Effector memory CD4-positive, alpha-beta T cell (primary cell): ENCODE measurements around the gene IYD.
"Not testable (repeated sequence)": the region's sequence is repeated elsewhere in the genome, so short reads cannot be mapped to it uniquely, and the experiment has no call there.

Source experiments
- DNase-seq, 3 donors: peaks; one replicate each; pipeline ENCODE4 v3.0.0-alpha.2; 2020
- H3K27ac ChIP-seq: 2 replicates; pipeline ENCODE4 v1.7.0; 2013; ENCODE audit warnings: mild to moderate bottlenecking, low read length, moderate library complexity; ENCODE audit not compliant: insufficient read depth, poor library complexity, severe bottlenecking
- H3K27me3 ChIP-seq: replicated peaks from 2 replicates; pipeline ENCODE4 v1.7.0; 2013; ENCODE audit warnings: mild to moderate bottlenecking, low read length; ENCODE audit not compliant: insufficient read depth, control insufficient read depth, poor library complexity, severe bottlenecking
- H3K36me3 ChIP-seq: 2 replicates; pipeline ENCODE4 v1.7.0; 2013; ENCODE audit warnings: mild to moderate bottlenecking, low read length, moderate library complexity; ENCODE audit not compliant: control insufficient read depth, insufficient read depth
- H3K4me1 ChIP-seq: 2 replicates; pipeline ENCODE4 v1.7.0; 2013; ENCODE audit warnings: low read length, mild to moderate bottlenecking; ENCODE audit not compliant: control insufficient read depth, insufficient read depth, poor library complexity, severe bottlenecking
- H3K4me3 ChIP-seq: 2 replicates; pipeline ENCODE4 v1.7.0; 2013; ENCODE audit warnings: low read length, low read depth, mild to moderate bottlenecking; ENCODE audit not compliant: insufficient read depth, poor library complexity, severe bottlenecking
- H3K9me3 ChIP-seq: 2 replicates; pipeline ENCODE4 v1.7.0; 2013; ENCODE audit warnings: mild to moderate bottlenecking, low read length, moderate library complexity; ENCODE audit not compliant: control insufficient read depth

IYD gene

GRCh38 chr6:150448221-150448620, 79.4 kb downstream of the IYD start:
- Histone ChIP-seq H3K36me3 (no peaks in the 10 kb centered on the region), H3K27ac (no peak overlapping the region), H3K9me3 (no peaks in the 10 kb centered on the region), H3K4me3 (no peak overlapping the region), H3K4me1 (no peaks in the 10 kb centered on the region), H3K27me3 (no peaks in the 10 kb centered on the region)
- DNase-seq, result no peak

- not testable (repeated sequence) for H3K36me3 ChIP-seq, H3K27me3 ChIP-seq, H3K27ac ChIP-seq, H3K4me3 ChIP-seq, H3K4me1 ChIP-seq, DNase-seq, H3K9me3 ChIP-seq
Measured at GRCh38 chr6:150449055-150449454, 80.2 kb downstream of the IYD start.

- no peaks in the 10 kb centered on the region for H3K4me1 ChIP-seq
- H3K27ac ChIP-seq, result no peak overlapping the region
- no peaks in the 10 kb centered on the region for H3K36me3 ChIP-seq
- no peaks in the 10 kb centered on the region for H3K9me3 ChIP-seq
- no peaks in the 10 kb centered on the region for H3K27me3 ChIP-seq
- H3K4me3 ChIP-seq, result no peak overlapping the region
- no peak for DNase-seq
Measured at GRCh38 chr6:150450918-150451317, 82.1 kb downstream of the IYD start.

- no peak for DNase-seq
- Histone ChIP-seq H3K27me3 (no peaks in the 10 kb centered on the region), H3K27ac (no peak overlapping the region), H3K4me3 (no peak overlapping the region), H3K9me3 (no peaks in the 10 kb centered on the region), H3K36me3 (no peaks in the 10 kb centered on the region), H3K4me1 (no peaks in the 10 kb centered on the region)
Measured at GRCh38 chr6:150451807-150452427, 83.1 kb downstream of the IYD start.

- no peaks in the 10 kb centered on the region for H3K27me3 ChIP-seq
- H3K36me3 ChIP-seq, result no peaks in the 10 kb centered on the region
- H3K4me3 ChIP-seq, result no peak overlapping the region
- DNase-seq, result no peak
- no peak overlapping the region for H3K27ac ChIP-seq
- H3K4me1 ChIP-seq, result no peaks in the 10 kb centered on the region
- H3K9me3 ChIP-seq, result no peaks in the 10 kb centered on the region
Measured at GRCh38 chr6:150452428-150453243, 83.8 kb downstream of the IYD start.

- H3K4me1 ChIP-seq, result no peaks in the 10 kb centered on the region
- no peak for DNase-seq
- H3K4me3 ChIP-seq, result no peak overlapping the region
- H3K27me3 ChIP-seq, result no peaks in the 10 kb centered on the region
- H3K36me3 ChIP-seq, result no peaks in the 10 kb centered on the region
- H3K27ac ChIP-seq, result no peak overlapping the region
- no peaks in the 10 kb centered on the region for H3K9me3 ChIP-seq
Measured at GRCh38 chr6:150453357-150453756, 84.5 kb downstream of the IYD start.
